H1 (cell line): Measurements from ENCODE around the gene CCDC24.

Experiments used
- CTCF ChIP-seq, 3 experiments: IDR thresholded peaks; 1 replicate in 2 of 3; 2 replicates in 1 of 3; pipeline versions ENCODE4 v1.5.1 to v1.6.1; 2011; ENCODE audit warnings: low read length in 3 of 3, mild to moderate bottlenecking in 3 of 3, inconsistent platforms in 2 of 3, low read depth in 1 of 3, moderate library complexity in 1 of 3; ENCODE audit not compliant: insufficient read depth in 1 of 3; ENCODE audit errors: control extremely low read depth in 1 of 3
- EGR1 ChIP-seq: IDR thresholded peaks from 2 replicates; pipeline ENCODE4 v1.6.1; 2011; ENCODE audit warnings: low read depth, low read length, borderline replicate concordance
- EP300 ChIP-seq, 2 experiments: IDR thresholded peaks; 1 replicate in 1 of 2; 2 replicates in 1 of 2; pipeline ENCODE4 v1.6.1; 2011 to 2012; ENCODE audit warnings: low read depth in 2 of 2, low read length in 2 of 2, mild to moderate bottlenecking in 2 of 2, borderline replicate concordance in 1 of 2, inconsistent platforms in 1 of 2, moderate library complexity in 1 of 2
- EZH2 ChIP-seq: fragments of 200-600 bp; sonication (generic); IDR thresholded peaks from 2 replicates; pipeline ENCODE4 v1.7.1; 2012; ENCODE audit warnings: low read depth, mild to moderate bottlenecking, moderate library complexity, low read length, inconsistent platforms; ENCODE audit not compliant: severe bottlenecking
- FOSL1 ChIP-seq: IDR thresholded peaks from 2 replicates; pipeline ENCODE4 v1.6.1; 2011; ENCODE audit warnings: mild to moderate bottlenecking, low read depth, low read length, moderate library complexity; ENCODE audit not compliant: insufficient read depth
- JUND ChIP-seq: IDR thresholded peaks from 2 replicates; pipeline ENCODE4 v1.6.1; 2011; ENCODE audit warnings: mild to moderate bottlenecking, improper control_type of control experiment, low read length
- KDM1A ChIP-seq: fragments of 200-600, 300-600 bp; sonication (generic); IDR thresholded peaks from 2 replicates; pipeline ENCODE4 v1.7.1; 2016; ENCODE audit warnings: mild to moderate bottlenecking, low read length, borderline replicate concordance
- POLR2A ChIP-seq, 2 experiments: IDR thresholded peaks; 1 replicate in 1 of 2; 2 replicates in 1 of 2; pipeline ENCODE4 v1.6.1; 2011; ENCODE audit warnings: low read depth in 2 of 2, low read length in 2 of 2, mild to moderate bottlenecking in 2 of 2; ENCODE audit errors: control extremely low read depth in 1 of 2
- SIN3A ChIP-seq, 2 experiments: IDR thresholded peaks in 1 of 2; conservative IDR thresholded peaks in 1 of 2; 2 replicates each; pipeline ENCODE4 v1.6.1; 2011 to 2012; ENCODE audit warnings: low read length in 2 of 2, improper control_type of control experiment in 1 of 2, low read depth in 1 of 2, mild to moderate bottlenecking in 1 of 2
- TEAD4 ChIP-seq: IDR thresholded peaks from 2 replicates; pipeline ENCODE4 v1.6.1; 2012; ENCODE audit warnings: low read depth, low read length, inconsistent platforms, mixed read lengths
- YY1 ChIP-seq: IDR thresholded peaks from 2 replicates; pipeline ENCODE4 v1.6.1; 2011; ENCODE audit warnings: low read depth, mild to moderate bottlenecking, low read length
- TF ChIP-seq, protein P1 (sequence below): IDR thresholded peaks from 2 replicates; pipeline ENCODE4 v1.6.1; 2012; ENCODE audit warnings: inconsistent platforms

GRCh38 chr1:43990271-43991199 lies 864 bp upstream of the CCDC24 start:
- no peak for TF ChIP-seq KDM1A
- no peak for TF ChIP-seq CTCF (IDR thresholded peaks at IDR 0.05; ENCODE audit: control extremely low read depth in 1 of 3, insufficient read depth in 1 of 3, low read depth in 1 of 3, low read length in 3 of 3)
- no peak for TF ChIP-seq EP300 (IDR thresholded peaks at IDR 0.05; ENCODE audit: borderline replicate concordance in 1 of 2, low read depth in 2 of 2, low read length in 2 of 2)
- no peak for TF ChIP-seq YY1
- no peak for TF ChIP-seq EZH2
- no peak for TF ChIP-seq SIN3A (conservative IDR thresholded peaks at IDR 0.05 in 1 of 2, IDR thresholded peaks at IDR 0.05 in 1 of 2; ENCODE audit: low read depth in 1 of 2, low read length in 2 of 2)
- TF ChIP-seq EGR1, result no peak
- no peak for TF ChIP-seq JUND
- TF ChIP-seq POLR2A (IDR thresholded peaks at IDR 0.05; ENCODE audit: control extremely low read depth in 1 of 2, low read depth in 2 of 2, low read length in 2 of 2), result no peak
- no peak for TF ChIP-seq TEAD4
- TF ChIP-seq FOSL1, result no peak
- TF ChIP-seq, protein P1, sequence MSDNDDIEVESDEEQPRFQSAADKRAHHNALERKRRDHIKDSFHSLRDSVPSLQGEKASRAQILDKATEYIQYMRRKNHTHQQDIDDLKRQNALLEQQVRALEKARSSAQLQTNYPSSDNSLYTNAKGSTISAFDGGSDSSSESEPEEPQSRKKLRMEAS, result no peak
